HepG2 (cell line): Measurements from ENCODE around the gene PGAP1. TPM values are rescaled to one million over a fixed set of nuclear protein-coding genes. Genes with fewer than 3 reads are reported as not detected.

Source experiments
- ATAC-seq: fragments of 200-7000 bp; cut with Tn5 transposase; 3 replicates; pipeline ENCODE4 v1.9.1; 2020; ENCODE audit warnings: mild to moderate bottlenecking, moderate library complexity
- BruUV-seq: library from RNA; stranded (reverse); fragments of 400-500 nt; replicated peaks from 2 replicates; lab custom pipeline; 2021; lab: Mats Ljungman, UMichigan
- CTCF ChIA-PET: fragments of 300-600 bp; formaldehyde crosslinking; extraction: SDS; loops from one replicate; lab custom pipeline; 2021; ENCODE audit warnings: low total read pairs, inconsistent platforms, low intra/inter-chr PET ratio; lab: Yijun Ruan, JAX
- POLR2A ChIA-PET: fragments of 350-600 bp; sonication (Branson Sonifier 250); formaldehyde crosslinking; loops from one replicate; lab custom pipeline; 2020; ENCODE audit warnings: antibody characterized with exemption, inconsistent platforms; lab: Yijun Ruan, JAX
- DNase-seq: peaks from one replicate; pipeline ENCODE4 v3.0.0-alpha.2; 2015; ENCODE audit warnings: low spot score
- FAIRE-seq: peaks from 3 replicates; lab custom pipeline; 2011; peaks lifted over from hg19 to GRCh38; lab: Jason Lieb, UNC
- H2AFZ ChIP-seq: one replicate; pipeline ENCODE4 v1.6.1; 2011; ENCODE audit warnings: low read length, inconsistent platforms
- H3K27ac ChIP-seq: fragments of 300-600 bp; 3 replicates; pipeline ENCODE4 v1.8.0; 2011; ENCODE audit warnings: mixed run types, mild to moderate bottlenecking, mixed read lengths, low read length, inconsistent platforms; ENCODE audit not compliant: insufficient read depth; ENCODE audit errors: extremely low read length
- H3K27me3 ChIP-seq, 2 experiments: fragments of 200-600 bp in 1 of 2; 2 replicates in 1 of 2; 3 replicates in 1 of 2; pipeline versions ENCODE4 v1.6.0 to v1.8.0; 2011; ENCODE audit warnings: low read length in 2 of 2, mild to moderate bottlenecking in 2 of 2, moderate library complexity in 2 of 2, inconsistent platforms in 1 of 2; ENCODE audit not compliant: insufficient read depth in 2 of 2, control insufficient read depth in 1 of 2
- H3K36me3 ChIP-seq, 2 experiments: fragments of 200-600 bp in 1 of 2; replicated peaks in 1 of 2; 2 replicates in 1 of 2; 3 replicates in 1 of 2; pipeline versions ENCODE4 v1.5.1 to v1.8.0; 2011; ENCODE audit warnings: low read length in 2 of 2, inconsistent platforms in 1 of 2; ENCODE audit not compliant: insufficient read depth in 2 of 2, control insufficient read depth in 1 of 2
- H3K4me1 ChIP-seq: 2 replicates; pipeline ENCODE4 v1.5.1; 2012; ENCODE audit warnings: low read length, inconsistent platforms; ENCODE audit not compliant: insufficient read depth
- H3K4me2 ChIP-seq: 2 replicates; pipeline ENCODE4 v1.6.0; 2011; ENCODE audit warnings: low read depth, low read length, inconsistent platforms
- H3K4me3 ChIP-seq, 3 experiments: fragments of 200-600 bp in 1 of 3; sonication (generic), shearing (Covaris generic) in 1 of 3; replicated peaks in 1 of 3; 2 replicates each; pipeline ENCODE4 v1.5.1; 2011 to 2016; ENCODE audit warnings: low read length in 3 of 3, inconsistent platforms in 2 of 3, low read depth in 2 of 3, mild to moderate bottlenecking in 2 of 3, control low read depth in 1 of 3, mixed read lengths in 1 of 3; ENCODE audit not compliant: insufficient read depth in 1 of 3
- H3K79me2 ChIP-seq: one replicate; pipeline ENCODE4 v1.6.1; 2011; ENCODE audit warnings: low read length, inconsistent platforms; ENCODE audit not compliant: insufficient read depth
- H3K9ac ChIP-seq: 2 replicates; pipeline ENCODE4 v1.6.0; 2011; ENCODE audit warnings: mild to moderate bottlenecking, low read depth, low read length, inconsistent platforms; ENCODE audit not compliant: insufficient read depth
- H3K9me3 ChIP-seq: 2 replicates; pipeline ENCODE4 v1.5.1; 2012; ENCODE audit warnings: mild to moderate bottlenecking, low read length
- H4K20me1 ChIP-seq: 2 replicates; pipeline ENCODE4 v1.6.0; 2011; ENCODE audit warnings: inconsistent platforms, mild to moderate bottlenecking, low read length, moderate library complexity; ENCODE audit not compliant: insufficient read depth
- HOXA7 ChIP-seq: sonication (generic); formaldehyde crosslinking; IDR thresholded peaks from 2 replicates; pipeline ENCODE4 v1.8.1; 2022; ENCODE audit warnings: mild to moderate bottlenecking, missing genetic modification reagents, moderate library complexity
- KLF13 ChIP-seq: sonication (generic); formaldehyde crosslinking; IDR thresholded peaks from 2 replicates; pipeline ENCODE4 v1.4.0; 2020; ENCODE audit warnings: mild to moderate bottlenecking, missing genetic modification reagents
- SALL1 ChIP-seq: sonication (generic); formaldehyde crosslinking; IDR thresholded peaks from 2 replicates; pipeline ENCODE4 v1.8.0; 2022; ENCODE audit warnings: mild to moderate bottlenecking, missing genetic modification reagents
- SMAD3 ChIP-seq: sonication (generic); formaldehyde crosslinking; IDR thresholded peaks from 2 replicates; pipeline ENCODE4 v1.4.0; 2020; ENCODE audit warnings: missing genetic modification reagents
- ZC3H4 ChIP-seq: sonication (generic); formaldehyde crosslinking; IDR thresholded peaks from 2 replicates; pipeline ENCODE4 v1.4.0; 2020; ENCODE audit warnings: missing genetic modification reagents, borderline replicate concordance
- ZNF329 ChIP-seq: sonication (generic); formaldehyde crosslinking; IDR thresholded peaks from 2 replicates; pipeline ENCODE4 v1.9.0; 2021; ENCODE audit warnings: low read depth, mild to moderate bottlenecking, missing genetic modification reagents
- ZNF776 ChIP-seq: sonication (generic); formaldehyde crosslinking; IDR thresholded peaks from 2 replicates; pipeline ENCODE4 v1.4.0; 2020; ENCODE audit warnings: mild to moderate bottlenecking, missing genetic modification reagents
- in situ Hi-C: cut with HindIII; loops from 2 replicates; pipeline ENCODE4 v1.10.0; 2017; ENCODE audit warnings: low pct_unique_long_range_greater_than_20kb; ENCODE audit not compliant: extremely low pct_ligation_motif_present
- intact Hi-C: fragments of 100-400 bp; cut with micrococcal nuclease; formaldehyde crosslinking; loops from one replicate; pipeline ENCODE4 v1.10.0; 2022; ENCODE audit not compliant: unreplicated experiment
- polyA plus RNA-seq, 8 experiments: library from polyadenylated mRNA; depleted of rRNA in 3 of 8; stranded (reverse) in 7 of 8; unstranded in 1 of 8; fragments of >200 nt; fragmentation: Illumina TruSeq in 4 of 8; extraction: Trizol in 4 of 8; gene quantifications; 2 replicates each; pipeline versions ENCODE4 v1.2.1 to v1.2.3, GENCODE V29; 2011 to 2016; ENCODE audit warnings: low read depth in 4 of 8, missing spikeins in 1 of 8, mixed read lengths in 1 of 8; ENCODE audit not compliant: insufficient read depth in 1 of 8
- total RNA-seq, 5 experiments: library from RNA; depleted of rRNA; stranded (reverse); fragments of >200 nt; fragmentation: Illumina TruSeq; extraction: Trizol; gene quantifications; 2 replicates each; pipeline ENCODE4 v1.2.3, GENCODE V29; 2016; ENCODE audit warnings: low read depth in 1 of 5
- TF ChIP-seq, protein P1 (sequence below): sonication (generic); formaldehyde crosslinking; IDR thresholded peaks from 2 replicates; pipeline ENCODE4 v1.5.1; 2020; ENCODE audit warnings: missing genetic modification reagents, mild to moderate bottlenecking, borderline replicate concordance
- TF ChIP-seq, protein P2 (sequence below): sonication (generic); formaldehyde crosslinking; IDR thresholded peaks from 2 replicates; pipeline ENCODE4 v1.4.0; 2020; ENCODE audit warnings: missing genetic modification reagents; ENCODE audit errors: not compliant biosample characterization
- TF ChIP-seq, protein P3 (sequence below): sonication (generic); formaldehyde crosslinking; IDR thresholded peaks from 2 replicates; pipeline ENCODE4 v1.9.0; 2022; ENCODE audit warnings: low read depth, missing genetic modification reagents
- TF ChIP-seq, protein P4 (sequence below): sonication (generic); formaldehyde crosslinking; IDR thresholded peaks from 2 replicates; pipeline ENCODE4 v1.5.0; 2020; ENCODE audit warnings: missing genetic modification reagents, mild to moderate bottlenecking, borderline replicate concordance
- TF ChIP-seq, protein P5 (sequence below): sonication (generic); formaldehyde crosslinking; IDR thresholded peaks from 2 replicates; pipeline ENCODE4 v1.4.0; 2020; ENCODE audit warnings: mild to moderate bottlenecking, missing genetic modification reagents, borderline replicate concordance

The PGAP1 gene
- total and polyA plus RNA-seq, 2 of the 13 experiments (the other 11 are each of a cell fraction or from before 2014, with no cell fraction given): 4.1 to 6.4 TPM

DNA sequence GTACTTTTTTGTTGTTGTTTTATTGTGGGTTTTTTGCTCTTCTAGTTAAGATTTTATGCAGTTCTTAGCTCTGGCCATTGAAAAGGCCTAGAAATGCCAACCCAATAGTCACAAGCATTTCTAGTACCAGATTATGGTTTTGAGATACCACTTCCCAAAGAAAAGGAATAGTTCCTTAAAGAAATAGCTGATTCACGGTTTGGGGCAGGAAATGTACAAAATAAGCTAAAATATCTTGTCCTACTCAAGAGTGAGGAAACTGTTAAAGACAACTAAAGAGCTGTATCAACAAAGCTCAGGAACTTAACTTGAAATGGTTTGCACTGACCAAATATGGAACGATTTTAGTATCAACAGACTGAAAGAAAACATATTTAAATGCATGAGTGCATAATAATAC lies 35.4 kb downstream of the PGAP1 start (continued):
- TF ChIP-seq, protein P1, sequence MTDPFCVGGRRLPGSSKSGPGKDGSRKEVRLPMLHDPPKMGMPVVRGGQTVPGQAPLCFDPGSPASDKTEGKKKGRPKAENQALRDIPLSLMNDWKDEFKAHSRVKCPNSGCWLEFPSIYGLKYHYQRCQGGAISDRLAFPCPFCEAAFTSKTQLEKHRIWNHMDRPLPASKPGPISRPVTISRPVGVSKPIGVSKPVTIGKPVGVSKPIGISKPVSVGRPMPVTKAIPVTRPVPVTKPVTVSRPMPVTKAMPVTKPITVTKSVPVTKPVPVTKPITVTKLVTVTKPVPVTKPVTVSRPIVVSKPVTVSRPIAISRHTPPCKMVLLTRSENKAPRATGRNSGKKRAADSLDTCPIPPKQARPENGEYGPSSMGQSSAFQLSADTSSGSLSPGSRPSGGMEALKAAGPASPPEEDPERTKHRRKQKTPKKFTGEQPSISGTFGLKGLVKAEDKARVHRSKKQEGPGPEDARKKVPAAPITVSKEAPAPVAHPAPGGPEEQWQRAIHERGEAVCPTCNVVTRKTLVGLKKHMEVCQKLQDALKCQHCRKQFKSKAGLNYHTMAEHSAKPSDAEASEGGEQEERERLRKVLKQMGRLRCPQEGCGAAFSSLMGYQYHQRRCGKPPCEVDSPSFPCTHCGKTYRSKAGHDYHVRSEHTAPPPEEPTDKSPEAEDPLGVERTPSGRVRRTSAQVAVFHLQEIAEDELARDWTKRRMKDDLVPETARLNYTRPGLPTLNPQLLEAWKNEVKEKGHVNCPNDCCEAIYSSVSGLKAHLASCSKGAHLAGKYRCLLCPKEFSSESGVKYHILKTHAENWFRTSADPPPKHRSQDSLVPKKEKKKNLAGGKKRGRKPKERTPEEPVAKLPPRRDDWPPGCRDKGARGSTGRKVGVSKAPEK (CRISPR knock-in tag): no peak
- no peak for TF ChIP-seq SMAD3 (CRISPR knock-in tag)
- TF ChIP-seq, protein P2, sequence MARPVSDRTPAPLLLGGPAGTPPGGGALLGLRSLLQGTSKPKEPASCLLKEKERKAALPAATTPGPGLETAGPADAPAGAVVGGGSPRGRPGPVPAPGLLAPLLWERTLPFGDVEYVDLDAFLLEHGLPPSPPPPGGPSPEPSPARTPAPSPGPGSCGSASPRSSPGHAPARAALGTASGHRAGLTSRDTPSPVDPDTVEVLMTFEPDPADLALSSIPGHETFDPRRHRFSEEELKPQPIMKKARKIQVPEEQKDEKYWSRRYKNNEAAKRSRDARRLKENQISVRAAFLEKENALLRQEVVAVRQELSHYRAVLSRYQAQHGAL: no peak

DNA sequence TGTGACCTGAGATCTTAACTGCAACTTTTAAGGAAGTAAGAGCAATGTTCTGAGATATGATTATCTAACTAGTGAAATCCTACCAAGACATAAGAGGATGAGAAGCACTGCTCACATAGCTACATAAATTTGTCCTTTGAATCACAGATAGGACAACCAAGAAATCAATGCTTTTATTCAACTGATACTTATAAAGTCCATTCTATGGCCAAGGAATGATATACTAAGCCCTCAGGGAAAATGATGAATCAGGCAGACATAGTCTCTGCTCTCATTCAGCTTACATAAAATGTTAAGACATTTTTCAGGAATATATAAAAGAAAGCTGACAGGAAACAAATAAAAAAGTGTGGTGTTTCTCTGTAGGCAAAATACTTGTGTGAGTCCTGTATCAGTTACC lies 39.1 kb downstream of the PGAP1 start:
- Histone ChIP-seq H3K4me3 (no peak overlapping the region), H3K4me2 (no peak overlapping the region), H2AFZ (no peak overlapping the region), H3K36me3 (peaks cover 0 to 17% of the 10 kb centered on the region in 2 experiments; a peak in 3 of 5 replicates), H4K20me1 (no peaks in the 10 kb centered on the region; the same call in 1 of the 2 replicates), H3K4me1 (no peaks in the 10 kb centered on the region), H3K27ac (no peak overlapping the region), H3K9ac (no peak overlapping the region), H3K27me3 (no peaks in the 10 kb centered on the region; a peak in 1 of 5 replicates), H3K79me2 (no peaks in the 10 kb centered on the region), H3K9me3 (no peaks in the 10 kb centered on the region)
- ChIA-PET POLR2A (no interaction called here), CTCF (no interaction called here)
- FAIRE-seq: no peak
- intact Hi-C loops (no loop called here), in situ Hi-C loops (no loop called here)
- DNase-seq: no peak
- BruUV-seq: no TSS peak
- no peak for ATAC-seq
- no peak for TF ChIP-seq ZNF776 (CRISPR knock-in tag)
- no peak for TF ChIP-seq ZC3H4 (CRISPR knock-in tag)
- TF ChIP-seq, protein P3, sequence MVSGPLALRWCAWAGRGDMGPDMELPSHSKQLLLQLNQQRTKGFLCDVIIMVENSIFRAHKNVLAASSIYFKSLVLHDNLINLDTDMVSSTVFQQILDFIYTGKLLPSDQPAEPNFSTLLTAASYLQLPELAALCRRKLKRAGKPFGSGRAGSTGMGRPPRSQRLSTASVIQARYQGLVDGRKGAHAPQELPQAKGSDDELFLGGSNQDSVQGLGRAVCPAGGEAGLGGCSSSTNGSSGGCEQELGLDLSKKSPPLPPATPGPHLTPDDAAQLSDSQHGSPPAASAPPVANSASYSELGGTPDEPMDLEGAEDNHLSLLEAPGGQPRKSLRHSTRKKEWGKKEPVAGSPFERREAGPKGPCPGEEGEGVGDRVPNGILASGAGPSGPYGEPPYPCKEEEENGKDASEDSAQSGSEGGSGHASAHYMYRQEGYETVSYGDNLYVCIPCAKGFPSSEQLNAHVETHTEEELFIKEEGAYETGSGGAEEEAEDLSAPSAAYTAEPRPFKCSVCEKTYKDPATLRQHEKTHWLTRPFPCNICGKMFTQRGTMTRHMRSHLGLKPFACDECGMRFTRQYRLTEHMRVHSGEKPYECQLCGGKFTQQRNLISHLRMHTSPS: no peak
- TF ChIP-seq, protein P4, sequence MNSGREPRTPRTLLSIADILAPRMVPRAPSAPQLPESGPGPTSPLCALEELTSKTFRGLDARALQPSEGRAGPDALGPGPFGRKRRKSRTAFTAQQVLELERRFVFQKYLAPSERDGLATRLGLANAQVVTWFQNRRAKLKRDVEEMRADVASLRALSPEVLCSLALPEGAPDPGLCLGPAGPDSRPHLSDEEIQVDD (CRISPR knock-in tag): no peak
- TF ChIP-seq SALL1: no peak
- TF ChIP-seq, protein P5, sequence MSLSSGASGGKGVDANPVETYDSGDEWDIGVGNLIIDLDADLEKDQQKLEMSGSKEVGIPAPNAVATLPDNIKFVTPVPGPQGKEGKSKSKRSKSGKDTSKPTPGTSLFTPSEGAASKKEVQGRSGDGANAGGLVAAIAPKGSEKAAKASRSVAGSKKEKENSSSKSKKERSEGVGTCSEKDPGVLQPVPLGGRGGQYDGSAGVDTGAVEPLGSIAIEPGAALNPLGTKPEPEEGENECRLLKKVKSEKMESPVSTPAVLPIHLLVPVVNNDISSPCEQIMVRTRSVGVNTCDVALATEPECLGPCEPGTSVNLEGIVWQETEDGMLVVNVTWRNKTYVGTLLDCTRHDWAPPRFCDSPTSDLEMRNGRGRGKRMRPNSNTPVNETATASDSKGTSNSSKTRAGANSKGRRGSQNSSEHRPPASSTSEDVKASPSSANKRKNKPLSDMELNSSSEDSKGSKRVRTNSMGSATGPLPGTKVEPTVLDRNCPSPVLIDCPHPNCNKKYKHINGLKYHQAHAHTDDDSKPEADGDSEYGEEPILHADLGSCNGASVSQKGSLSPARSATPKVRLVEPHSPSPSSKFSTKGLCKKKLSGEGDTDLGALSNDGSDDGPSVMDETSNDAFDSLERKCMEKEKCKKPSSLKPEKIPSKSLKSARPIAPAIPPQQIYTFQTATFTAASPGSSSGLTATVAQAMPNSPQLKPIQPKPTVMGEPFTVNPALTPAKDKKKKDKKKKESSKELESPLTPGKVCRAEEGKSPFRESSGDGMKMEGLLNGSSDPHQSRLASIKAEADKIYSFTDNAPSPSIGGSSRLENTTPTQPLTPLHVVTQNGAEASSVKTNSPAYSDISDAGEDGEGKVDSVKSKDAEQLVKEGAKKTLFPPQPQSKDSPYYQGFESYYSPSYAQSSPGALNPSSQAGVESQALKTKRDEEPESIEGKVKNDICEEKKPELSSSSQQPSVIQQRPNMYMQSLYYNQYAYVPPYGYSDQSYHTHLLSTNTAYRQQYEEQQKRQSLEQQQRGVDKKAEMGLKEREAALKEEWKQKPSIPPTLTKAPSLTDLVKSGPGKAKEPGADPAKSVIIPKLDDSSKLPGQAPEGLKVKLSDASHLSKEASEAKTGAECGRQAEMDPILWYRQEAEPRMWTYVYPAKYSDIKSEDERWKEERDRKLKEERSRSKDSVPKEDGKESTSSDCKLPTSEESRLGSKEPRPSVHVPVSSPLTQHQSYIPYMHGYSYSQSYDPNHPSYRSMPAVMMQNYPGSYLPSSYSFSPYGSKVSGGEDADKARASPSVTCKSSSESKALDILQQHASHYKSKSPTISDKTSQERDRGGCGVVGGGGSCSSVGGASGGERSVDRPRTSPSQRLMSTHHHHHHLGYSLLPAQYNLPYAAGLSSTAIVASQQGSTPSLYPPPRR (CRISPR knock-in tag): no peak
- no peak for TF ChIP-seq KLF13
- no peak for TF ChIP-seq ZNF329 (CRISPR knock-in tag)
- TF ChIP-seq HOXA7 (CRISPR knock-in tag): no peak
